Esophagus squamous epithelium (tissue), 5 donors: ENCODE data around the gene MYO18B. TPM values are rescaled to one million over a fixed set of nuclear protein-coding genes. Genes with fewer than 3 reads are reported as not detected.

ENCODE experiments used
- DNase-seq: peaks from one replicate; lab custom pipeline; 2025; lab: John Stamatoyannopoulos, UW
- H3K27ac ChIP-seq, 4 donors: fragments of 200-600 bp; sonication (generic); one replicate each; pipeline ENCODE4 v1.5.1; 2016 to 2019; ENCODE audit warnings: mild to moderate bottlenecking in 1 of 4
- H3K27me3 ChIP-seq, 4 donors: fragments of 200-600 bp; sonication (generic); 1 replicate in 3 of 4; 2 replicates in 1 of 4; pipeline versions ENCODE4 v1.5.1 to v1.6.0; 2017 to 2021; ENCODE audit warnings: antibody characterized with exemption in 1 of 4
- H3K36me3 ChIP-seq, 3 donors: fragments of 200-600 bp; sonication (generic); one replicate each; pipeline ENCODE4 v1.5.1; 2016 to 2019
- H3K4me1 ChIP-seq, 3 donors: fragments of 200-600 bp; sonication (generic); one replicate each; pipeline ENCODE4 v1.5.1; 2017 to 2019
- H3K4me3 ChIP-seq, 4 donors: fragments of 200-600 bp; sonication (generic); 1 replicate in 3 of 4; 2 replicates in 1 of 4; pipeline ENCODE4 v1.5.1; 2016 to 2019; ENCODE audit warnings: mild to moderate bottlenecking in 2 of 4, moderate library complexity in 1 of 4
- H3K9me3 ChIP-seq, 3 donors: fragments of 200-600 bp; sonication (generic); one replicate each; pipeline ENCODE4 v1.5.1; 2016 to 2019
- POLR2A ChIP-seq, 4 donors: fragments of 450-650 bp; IDR thresholded peaks; one replicate each; pipeline ENCODE4 v1.6.1; 2017; ENCODE audit warnings: antibody characterized with exemption in 4 of 4, mild to moderate bottlenecking in 4 of 4, moderate library complexity in 3 of 4
- WGBS, 2 donors: methylation state at CpG; one replicate each; pipeline ENCODE4 v1.1.5; 2018; 5-methylcytosine and 5-hydroxymethylcytosine counted together
- intact Hi-C: fragments of 100-400 bp; cut with DNase I; formaldehyde crosslinking; loops from one replicate; pipeline ENCODE4 v1.15.0; 2022
- total RNA-seq, 4 donors: library from RNA; depleted of rRNA; stranded (reverse); fragments of >200 nt; gene quantifications; one replicate each; pipeline ENCODE4 v1.1.0, GENCODE V29; 2016
- TF ChIP-seq, protein P1 (sequence below), 6 experiments: fragments of 450-650 bp in 4 of 6; fragments of 200-600 bp in 2 of 6; sonication (generic) in 2 of 6; IDR thresholded peaks; one replicate each; pipeline ENCODE4 v1.5.1; 2016 to 2019; ENCODE audit warnings: antibody characterized with exemption in 6 of 6, mild to moderate bottlenecking in 4 of 6, moderate library complexity in 4 of 6
- donor health status: DM: yes; HTN: yes; CAD: no.

The MYO18B gene
- total RNA-seq, 4 donors from 2014 or later = 0.06 to 2.5 (median 0.17) TPM

DNA sequence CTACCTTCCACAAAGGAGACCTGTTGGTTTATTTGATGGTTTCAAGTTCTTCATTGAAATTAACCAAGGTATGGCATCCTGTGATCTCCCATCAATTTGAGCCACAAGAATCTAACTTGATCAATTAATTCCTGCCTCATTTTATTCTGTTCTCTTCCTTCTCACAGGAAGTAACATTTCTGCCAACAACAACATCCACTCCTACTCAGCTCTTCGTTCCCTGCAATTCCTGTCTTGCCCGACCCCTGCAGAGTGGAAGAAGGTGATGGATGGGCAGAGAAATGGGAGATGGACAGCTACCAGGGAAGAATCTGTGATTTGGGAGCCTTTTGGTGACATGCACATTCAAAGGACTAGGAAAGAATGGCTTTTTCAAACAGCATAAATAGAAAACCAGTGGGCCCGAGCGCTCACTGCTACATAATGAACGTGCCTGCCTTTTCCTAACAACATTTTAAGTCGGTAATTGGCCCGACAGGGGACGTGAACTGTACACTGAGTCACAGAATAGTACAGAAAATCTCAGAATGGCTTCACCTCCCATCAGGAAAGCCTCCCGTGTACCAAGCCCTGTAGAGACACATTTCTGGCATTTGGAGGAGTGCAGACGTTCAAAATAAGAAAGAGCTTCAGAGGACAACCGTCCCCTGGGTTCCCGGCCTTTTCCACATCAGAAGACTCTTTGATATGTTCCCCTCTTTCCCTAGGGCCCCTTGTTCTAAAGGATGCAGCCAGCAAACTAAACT, 314.6 kb downstream of the MYO18B start:
- H3K4me1 ChIP-seq = no peaks in the 10 kb centered on the region
- no peak for DNase-seq
- H3K27ac ChIP-seq = no peak overlapping the region
- intact Hi-C loops = no loop called here
- TF ChIP-seq, protein P1, sequence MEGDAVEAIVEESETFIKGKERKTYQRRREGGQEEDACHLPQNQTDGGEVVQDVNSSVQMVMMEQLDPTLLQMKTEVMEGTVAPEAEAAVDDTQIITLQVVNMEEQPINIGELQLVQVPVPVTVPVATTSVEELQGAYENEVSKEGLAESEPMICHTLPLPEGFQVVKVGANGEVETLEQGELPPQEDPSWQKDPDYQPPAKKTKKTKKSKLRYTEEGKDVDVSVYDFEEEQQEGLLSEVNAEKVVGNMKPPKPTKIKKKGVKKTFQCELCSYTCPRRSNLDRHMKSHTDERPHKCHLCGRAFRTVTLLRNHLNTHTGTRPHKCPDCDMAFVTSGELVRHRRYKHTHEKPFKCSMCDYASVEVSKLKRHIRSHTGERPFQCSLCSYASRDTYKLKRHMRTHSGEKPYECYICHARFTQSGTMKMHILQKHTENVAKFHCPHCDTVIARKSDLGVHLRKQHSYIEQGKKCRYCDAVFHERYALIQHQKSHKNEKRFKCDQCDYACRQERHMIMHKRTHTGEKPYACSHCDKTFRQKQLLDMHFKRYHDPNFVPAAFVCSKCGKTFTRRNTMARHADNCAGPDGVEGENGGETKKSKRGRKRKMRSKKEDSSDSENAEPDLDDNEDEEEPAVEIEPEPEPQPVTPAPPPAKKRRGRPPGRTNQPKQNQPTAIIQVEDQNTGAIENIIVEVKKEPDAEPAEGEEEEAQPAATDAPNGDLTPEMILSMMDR (IDR thresholded peaks at IDR 0.05) = no peak
- no peak for TF ChIP-seq POLR2A (IDR thresholded peaks at IDR 0.05)
- no peak overlapping the region for H3K4me3 ChIP-seq
- peaks cover 0 to 39% (median 0%) of the 10 kb centered on the region in 4 donors for H3K27me3 ChIP-seq
- WGBS, 2 donors = 69 to 75% methylated on average over 8 to 12 of the region's 12 CpGs
- H3K9me3 ChIP-seq = no peaks in the 10 kb centered on the region
- no peaks in the 10 kb centered on the region for H3K36me3 ChIP-seq

DNA sequence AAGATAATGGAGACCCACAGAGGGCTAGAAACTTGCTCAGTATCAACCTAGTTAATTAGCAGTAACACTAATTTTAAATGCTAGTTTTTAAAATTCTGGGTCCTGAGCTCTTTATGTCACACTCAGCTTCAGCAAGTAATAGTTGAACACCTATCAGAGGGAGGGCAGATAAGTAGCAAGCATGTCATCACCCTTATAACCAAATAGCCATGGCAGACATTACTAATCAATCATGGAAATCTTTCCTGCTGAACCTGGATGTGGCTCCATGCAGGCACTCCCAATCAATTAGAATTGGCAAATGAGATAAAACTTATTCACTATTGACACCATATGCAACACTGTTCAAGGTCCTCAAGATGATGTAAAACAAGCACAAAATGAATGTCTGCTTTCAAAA, 315.7 kb downstream of the MYO18B start:
- intact Hi-C loops = no loop called here
- no peak overlapping the region for H3K4me3 ChIP-seq
- H3K36me3 ChIP-seq = no peaks in the 10 kb centered on the region
- TF ChIP-seq POLR2A (IDR thresholded peaks at IDR 0.05) = no peak
- TF ChIP-seq, protein P1 (IDR thresholded peaks at IDR 0.05) = no peak
- no peaks in the 10 kb centered on the region for H3K4me1 ChIP-seq
- no peak for DNase-seq
- peaks cover 0 to 39% (median 0%) of the 10 kb centered on the region in 4 donors for H3K27me3 ChIP-seq
- H3K27ac ChIP-seq = no peak overlapping the region
- no peaks in the 10 kb centered on the region for H3K9me3 ChIP-seq

DNA sequence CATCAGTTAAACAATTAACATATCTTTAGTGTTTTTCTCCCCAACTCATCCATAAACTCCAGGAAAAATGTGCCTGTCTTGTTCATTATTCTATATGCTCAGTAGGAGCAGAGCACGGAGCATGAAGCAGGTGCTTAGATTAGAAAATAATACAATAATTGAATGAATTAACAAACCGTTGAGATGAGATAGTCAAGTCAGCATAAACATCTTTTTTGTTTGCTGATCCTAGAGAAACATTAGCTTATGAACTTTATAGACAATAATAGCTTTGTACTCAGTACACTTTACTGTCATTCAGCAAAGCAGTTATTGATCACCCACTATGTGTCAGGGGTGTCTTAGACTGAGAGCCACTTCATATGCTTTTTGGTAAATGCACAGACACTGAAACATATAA, 322.1 kb downstream of the MYO18B start:
- 57 to 59% methylated on average over 2 of the region's 2 CpGs for WGBS, 2 donors
- H3K27me3 ChIP-seq = peaks cover 0 to 20% (median 0%) of the 10 kb centered on the region in 4 donors

DNA sequence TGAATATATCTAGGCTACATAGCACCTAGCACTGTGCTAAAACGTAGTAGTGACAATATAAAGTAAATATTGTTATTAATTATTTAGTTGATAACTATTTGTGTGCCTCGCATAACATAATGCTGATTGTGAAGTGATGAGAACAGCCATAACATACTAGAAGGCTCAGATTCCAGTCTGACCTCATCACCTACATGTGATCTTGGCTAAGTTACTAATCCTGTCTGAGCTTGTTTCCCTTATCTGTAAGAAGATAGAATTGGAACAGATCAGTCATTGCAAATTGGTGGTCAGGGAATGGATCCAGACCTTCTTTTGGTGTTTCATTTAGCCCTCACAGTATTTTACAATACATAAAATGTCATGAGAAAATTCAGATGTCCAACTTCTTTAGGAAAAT, 323.9 kb downstream of the MYO18B start:
- H3K4me3 ChIP-seq = no peak overlapping the region
- H3K36me3 ChIP-seq = no peaks in the 10 kb centered on the region
- WGBS, 2 donors = 13 to 26% methylated on average over 2 of the region's 2 CpGs
- DNase-seq = no peak
- H3K9me3 ChIP-seq = no peaks in the 10 kb centered on the region
- no peak overlapping the region for H3K27ac ChIP-seq
- no peaks in the 10 kb centered on the region for H3K4me1 ChIP-seq
- intact Hi-C loops = no loop called here
- TF ChIP-seq, protein P1 (IDR thresholded peaks at IDR 0.05) = no peak
- no peak for TF ChIP-seq POLR2A (IDR thresholded peaks at IDR 0.05)
- H3K27me3 ChIP-seq = peaks cover 0 to 35% (median 0%) of the 10 kb centered on the region in 4 donors

More for the DNA sequence above, 322.1 kb downstream of the MYO18B start:
- DNase-seq = no peak
- intact Hi-C loops = no loop called here
- H3K27ac ChIP-seq = no peak overlapping the region
- H3K36me3 ChIP-seq = no peaks in the 10 kb centered on the region
- no peaks in the 10 kb centered on the region for H3K4me1 ChIP-seq
- no peak overlapping the region for H3K4me3 ChIP-seq
- no peak for TF ChIP-seq POLR2A (IDR thresholded peaks at IDR 0.05)
- TF ChIP-seq, protein P1 (IDR thresholded peaks at IDR 0.05) = no peak
- no peaks in the 10 kb centered on the region for H3K9me3 ChIP-seq

DNA sequence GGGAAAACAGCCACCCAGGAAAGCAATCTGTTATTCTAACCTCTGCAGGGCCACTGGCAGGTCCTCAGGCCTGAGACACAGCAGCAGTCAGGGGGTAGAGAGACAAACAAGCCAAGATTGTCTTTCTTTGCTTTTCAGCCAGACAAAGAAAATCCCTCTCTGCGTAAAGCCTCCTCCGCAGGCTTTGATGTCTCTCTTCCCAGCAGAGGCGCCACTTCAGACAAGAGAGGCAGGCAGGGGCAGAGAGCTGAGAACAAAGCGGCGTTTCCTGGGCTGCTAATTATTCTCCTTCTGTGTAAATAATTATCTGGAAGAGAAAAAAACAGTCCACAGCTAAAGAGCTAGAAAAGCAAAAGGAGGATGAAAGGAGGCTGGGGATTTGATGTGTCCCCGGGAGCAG, 324.5 kb downstream of the MYO18B start:
- no peaks in the 10 kb centered on the region for H3K9me3 ChIP-seq
- no peak for DNase-seq
- H3K4me3 ChIP-seq = no peak overlapping the region
- H3K36me3 ChIP-seq = no peaks in the 10 kb centered on the region
- 0 to 2% methylated on average over 2 to 6 of the region's 6 CpGs for WGBS, 2 donors
- intact Hi-C loops = no loop called here
- no peak overlapping the region for H3K27ac ChIP-seq
- H3K4me1 ChIP-seq = no peaks in the 10 kb centered on the region
- H3K27me3 ChIP-seq = peaks cover 0 to 33% (median 0%) of the 10 kb centered on the region in 4 donors
- TF ChIP-seq, protein P1 (IDR thresholded peaks at IDR 0.05) = no peak
- TF ChIP-seq POLR2A (IDR thresholded peaks at IDR 0.05) = no peak
